ENCODE data around the gene SLC16A10. TPM values are rescaled to one million over a fixed set of nuclear protein-coding genes. Genes with fewer than 3 reads are reported as not detected.

SLC16A10 gene
- total RNA-seq, 4 donors from 2014 or later = 35.6 to 50.9 (median 43.9) TPM

GRCh38 chr6:111204305-111204704 lies 117.0 kb downstream of the SLC16A10 start:
- no peak overlapping the region for H3K4me3 ChIP-seq (ENCODE audit: low read depth, poor library complexity, severe bottlenecking)
- intact Hi-C loops (cut with DNase I; ENCODE audit: low total_unique reads) = no loop called here
- TF ChIP-seq, protein P1, sequence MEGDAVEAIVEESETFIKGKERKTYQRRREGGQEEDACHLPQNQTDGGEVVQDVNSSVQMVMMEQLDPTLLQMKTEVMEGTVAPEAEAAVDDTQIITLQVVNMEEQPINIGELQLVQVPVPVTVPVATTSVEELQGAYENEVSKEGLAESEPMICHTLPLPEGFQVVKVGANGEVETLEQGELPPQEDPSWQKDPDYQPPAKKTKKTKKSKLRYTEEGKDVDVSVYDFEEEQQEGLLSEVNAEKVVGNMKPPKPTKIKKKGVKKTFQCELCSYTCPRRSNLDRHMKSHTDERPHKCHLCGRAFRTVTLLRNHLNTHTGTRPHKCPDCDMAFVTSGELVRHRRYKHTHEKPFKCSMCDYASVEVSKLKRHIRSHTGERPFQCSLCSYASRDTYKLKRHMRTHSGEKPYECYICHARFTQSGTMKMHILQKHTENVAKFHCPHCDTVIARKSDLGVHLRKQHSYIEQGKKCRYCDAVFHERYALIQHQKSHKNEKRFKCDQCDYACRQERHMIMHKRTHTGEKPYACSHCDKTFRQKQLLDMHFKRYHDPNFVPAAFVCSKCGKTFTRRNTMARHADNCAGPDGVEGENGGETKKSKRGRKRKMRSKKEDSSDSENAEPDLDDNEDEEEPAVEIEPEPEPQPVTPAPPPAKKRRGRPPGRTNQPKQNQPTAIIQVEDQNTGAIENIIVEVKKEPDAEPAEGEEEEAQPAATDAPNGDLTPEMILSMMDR (IDR thresholded peaks at IDR 0.05) = no peak
- TF ChIP-seq POLR2A (IDR thresholded peaks at IDR 0.05) = no peak
- no peak for DNase-seq (ENCODE audit: low spot score in 2 of 2)
- WGBS, 2 donors = 56 to 67% methylated on average over 2 of the region's 2 CpGs

GRCh38 chr6:111204881-111205280 lies 117.6 kb downstream of the SLC16A10 start:
- 60 to 80% methylated on average over 2 of the region's 2 CpGs for WGBS, 2 donors
- H3K4me3 ChIP-seq (ENCODE audit: low read depth, poor library complexity, severe bottlenecking) = no peak overlapping the region
- intact Hi-C loops (cut with DNase I; ENCODE audit: low total_unique reads) = loop anchor here (5.0 kb wide), 1 partner anchor 198 kb away; no protein-coding TSS in a partner anchor
- TF ChIP-seq POLR2A (IDR thresholded peaks at IDR 0.05) = no peak
- TF ChIP-seq, protein P1 (IDR thresholded peaks at IDR 0.05) = no peak
- DNase-seq (ENCODE audit: low spot score in 2 of 2) = no peak

DNA sequence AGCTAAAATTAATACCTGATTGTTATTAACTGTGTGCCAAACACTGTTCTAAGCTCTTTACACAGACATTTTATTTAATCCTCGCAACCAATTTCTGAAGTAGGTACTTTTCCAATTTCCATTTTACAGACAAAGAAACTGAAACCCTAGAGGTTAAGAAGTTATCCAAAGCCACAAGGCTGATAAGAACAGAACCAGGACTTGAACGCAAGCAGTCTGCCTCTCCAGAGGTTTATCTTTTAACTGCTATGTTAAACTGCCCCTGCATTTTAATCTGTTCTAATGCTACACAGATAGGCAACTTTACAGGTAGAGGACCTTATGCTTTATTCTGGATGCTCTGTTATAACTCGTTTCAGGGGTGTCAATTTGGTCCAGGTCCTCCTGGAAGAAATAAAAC lies 118.2 kb downstream of the SLC16A10 start:
- intact Hi-C loops (cut with DNase I; ENCODE audit: low total_unique reads) = loop anchor here (5.0 kb wide), 1 partner anchor 198 kb away; no protein-coding TSS in a partner anchor
- no peak overlapping the region for H3K4me3 ChIP-seq (ENCODE audit: low read depth, poor library complexity, severe bottlenecking)
- DNase-seq (ENCODE audit: low spot score in 2 of 2) = no peak
- WGBS, 2 donors = 74 to 78% methylated on average over 3 of the region's 3 CpGs
- TF ChIP-seq, protein P1 (IDR thresholded peaks at IDR 0.05) = no peak
- no peak for TF ChIP-seq POLR2A (IDR thresholded peaks at IDR 0.05)

DNA sequence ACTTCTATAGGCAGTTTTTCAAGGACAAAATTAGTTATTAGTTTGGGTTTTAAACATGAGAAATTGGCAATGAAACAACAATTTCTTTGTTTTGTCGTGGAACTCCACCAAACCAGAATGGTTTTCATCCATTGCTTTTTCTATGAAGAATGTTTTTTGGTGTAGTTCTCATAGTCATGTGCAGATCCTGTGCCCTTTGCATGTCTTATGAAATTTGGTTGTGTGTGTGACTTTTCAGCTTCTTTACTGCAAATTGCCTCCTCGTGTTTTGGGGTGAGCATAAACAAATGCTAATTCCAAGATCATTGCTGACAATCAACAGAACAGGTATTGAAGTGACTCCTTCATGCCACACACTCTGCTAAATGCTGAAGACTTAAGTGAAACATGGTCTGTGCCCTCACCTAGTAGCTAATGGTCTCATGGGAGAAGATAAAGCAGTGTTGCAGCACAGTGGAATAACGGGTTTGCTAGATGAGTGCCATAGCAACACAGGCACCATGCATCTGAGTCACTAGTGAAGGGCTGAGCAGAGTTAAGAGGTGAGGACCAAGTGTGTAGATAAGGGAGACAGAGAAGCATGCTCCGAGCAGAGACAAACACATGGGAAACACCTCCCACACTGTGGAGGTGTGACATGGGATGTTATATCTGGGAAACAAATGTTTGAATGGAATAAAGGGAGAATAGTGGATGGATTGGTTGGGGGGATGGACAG lies 120.0 kb downstream of the SLC16A10 start:
- 65 to 77% methylated on average over 4 of the region's 4 CpGs for WGBS, 2 donors
- intact Hi-C loops (cut with DNase I; ENCODE audit: low total_unique reads) = loop anchor here (5.0 kb wide), 1 partner anchor 200 kb away; no protein-coding TSS in a partner anchor
- DNase-seq (ENCODE audit: low spot score in 2 of 2) = no peak
- TF ChIP-seq, protein P1 (IDR thresholded peaks at IDR 0.05) = no peak
- no peak for TF ChIP-seq POLR2A (IDR thresholded peaks at IDR 0.05)
- no peak overlapping the region for H3K4me3 ChIP-seq (ENCODE audit: low read depth, poor library complexity, severe bottlenecking)

- intact Hi-C loops (cut with DNase I; ENCODE audit: low total_unique reads) = loop anchor here (5.0 kb wide), 1 partner anchor 202 kb away; no protein-coding TSS in a partner anchor
- WGBS, 2 donors = 88 to 93% methylated on average over 2 of the region's 2 CpGs
Measured at GRCh38 chr6:111208933-111209332, 121.6 kb downstream of the SLC16A10 start.

More at GRCh38 chr6:111208933-111209332, 121.6 kb downstream of the SLC16A10 start:
- H3K4me3 ChIP-seq (ENCODE audit: low read depth, poor library complexity, severe bottlenecking) = no peak overlapping the region
- no peak for DNase-seq (ENCODE audit: low spot score in 2 of 2)
- TF ChIP-seq, protein P1 (IDR thresholded peaks at IDR 0.05) = no peak
- no peak for TF ChIP-seq POLR2A (IDR thresholded peaks at IDR 0.05)

Measured in lower leg skin (tissue), 4 donors.